CD4-positive, alpha-beta T cell treated with Interleukin-10 for 1 hour (primary cell): ENCODE measurements around the gene CCR2.
"Not testable (repeated sequence)": the region's sequence is repeated elsewhere in the genome, so short reads cannot be mapped to it uniquely, and the experiment has no call there.

Source experiments
- DNase-seq: peaks from one replicate; pipeline ENCODE4 v3.0.0-alpha.2; 2020

The CCR2 gene

DNA sequence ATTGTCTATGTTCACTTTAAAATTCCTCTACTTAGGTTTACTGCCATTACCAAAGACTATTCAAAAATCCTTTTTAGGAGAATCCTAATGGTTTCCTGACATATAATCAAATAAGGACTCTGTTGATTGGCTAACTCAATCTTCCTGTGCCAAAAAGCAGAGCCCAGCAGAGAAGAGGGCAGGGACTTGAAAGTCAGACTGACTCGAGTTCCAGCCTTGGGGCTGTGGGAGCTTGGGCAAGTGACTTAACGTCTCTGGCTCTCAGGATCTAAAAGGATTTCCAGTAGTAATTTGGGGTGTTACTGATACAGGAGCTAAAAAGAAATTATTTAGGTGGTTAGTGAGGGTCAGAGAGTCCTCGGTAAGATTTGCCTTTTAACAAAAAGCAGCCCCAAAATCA lies 27.7 kb downstream of the CCR2 start:
- no peak for DNase-seq

DNA sequence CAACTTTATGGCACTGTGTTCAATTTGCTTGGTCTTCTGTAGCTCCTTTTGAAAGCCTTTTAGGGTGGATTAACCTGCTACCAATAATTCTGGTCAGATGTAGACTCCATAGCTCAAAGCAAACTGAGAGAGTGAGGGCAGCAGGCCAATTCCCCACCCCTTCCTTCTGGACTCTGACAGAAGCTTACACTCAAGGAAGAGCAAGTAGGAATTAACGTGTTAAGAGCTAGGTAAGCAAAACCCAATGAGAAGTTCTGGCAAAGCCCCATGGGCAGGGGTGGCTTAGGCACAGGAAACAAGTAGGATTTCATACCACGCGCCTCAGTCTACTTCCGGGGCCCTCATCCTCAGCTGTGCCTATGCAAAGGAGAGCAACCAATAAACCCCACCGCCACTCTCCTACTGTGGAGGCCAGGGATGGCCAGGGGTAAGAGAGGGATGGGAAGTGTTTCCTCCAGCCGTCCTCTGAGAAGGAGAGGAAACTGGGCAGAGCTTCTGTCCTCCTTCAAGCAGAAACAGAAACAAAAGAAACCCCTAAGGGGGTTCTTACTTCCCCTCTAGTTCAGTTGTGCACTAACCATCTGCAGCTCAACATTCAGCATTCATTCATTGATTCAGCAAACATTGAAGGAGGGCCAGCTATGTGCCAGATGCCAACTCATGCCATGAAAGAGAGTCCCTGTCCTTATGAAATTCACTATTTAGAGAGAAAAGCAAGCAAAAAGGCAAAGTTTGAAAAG lies 29.5 kb downstream of the CCR2 start:
- DNase-seq: no peak

DNA sequence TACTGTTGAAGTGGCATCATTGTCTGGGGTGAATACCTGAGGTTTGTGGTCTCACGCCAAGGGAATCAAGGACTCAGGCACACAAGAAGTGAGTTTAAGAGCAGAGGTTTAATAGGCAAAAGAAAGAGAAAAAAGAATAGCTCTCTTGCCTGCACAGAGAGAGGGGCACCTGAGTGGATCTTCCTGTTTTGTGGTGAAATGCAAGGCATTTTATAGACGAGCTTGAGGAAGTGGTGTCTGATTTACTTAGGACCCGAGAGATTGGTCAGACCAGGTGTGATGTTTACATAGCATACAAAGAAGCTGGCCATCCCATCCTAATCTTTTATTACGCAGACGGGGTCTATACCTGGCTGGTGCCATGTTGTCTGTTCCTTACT lies 30.0 kb downstream of the CCR2 start:
- no peak for DNase-seq

DNA sequence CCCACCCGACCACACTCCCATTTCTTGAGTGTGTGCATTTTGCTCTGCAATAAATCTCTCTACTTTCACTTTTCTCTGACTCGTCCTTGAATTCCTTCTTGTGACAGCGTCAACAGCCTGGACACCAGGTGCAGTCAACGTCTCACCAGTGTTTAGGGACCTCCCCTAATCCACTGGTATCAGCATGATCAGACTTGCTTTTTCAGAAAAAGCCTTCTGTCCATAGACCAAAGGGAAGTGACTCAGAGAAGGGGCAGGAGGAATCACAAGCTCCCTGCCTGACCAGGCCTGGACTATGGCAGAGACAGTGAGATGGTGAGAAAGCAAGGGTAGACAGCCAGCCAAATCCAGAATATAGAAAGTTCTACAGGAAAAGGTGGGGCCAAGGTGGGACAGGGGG lies 32.3 kb downstream of the CCR2 start:
- no peak for DNase-seq

DNA sequence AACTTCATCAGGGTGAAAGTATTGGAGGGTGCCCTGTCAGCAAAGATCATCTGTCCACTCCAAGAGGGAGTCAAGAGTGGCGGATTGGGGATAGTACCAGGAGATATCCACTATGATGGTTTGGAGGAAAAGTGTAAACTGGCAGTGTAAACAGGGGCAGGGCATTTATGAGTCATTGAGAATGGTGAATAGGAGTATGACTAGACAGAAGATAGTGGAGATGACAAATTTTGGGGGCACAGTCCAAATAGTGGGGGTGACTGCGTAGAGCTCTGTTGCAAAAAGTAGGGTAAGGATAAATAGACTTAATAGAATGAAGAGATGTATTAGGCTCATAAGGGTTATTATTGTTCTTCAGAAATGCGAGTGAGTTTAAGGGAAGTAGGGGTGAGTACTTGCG lies 34.9 kb downstream of the CCR2 start:
- DNase-seq: not testable (repeated sequence)

DNA sequence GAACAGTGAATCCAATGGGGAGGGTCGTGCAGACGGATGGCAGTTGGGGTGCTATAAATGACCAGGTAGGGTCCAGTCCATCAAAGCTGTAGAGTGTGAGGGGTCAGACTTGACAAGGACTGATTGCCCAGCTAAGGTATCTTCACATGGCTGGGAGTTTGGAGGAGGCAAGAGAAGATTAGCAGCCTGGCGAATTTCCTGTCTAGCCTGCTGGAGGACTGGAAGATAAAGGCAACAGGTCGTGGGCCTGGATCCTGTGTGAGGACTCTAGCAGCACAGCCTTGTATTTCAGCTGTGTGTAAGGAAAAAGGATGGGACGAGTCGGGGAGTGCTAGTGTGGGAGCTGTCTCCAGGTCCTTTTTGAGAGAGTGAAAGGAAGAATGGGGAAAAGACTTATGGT lies 35.4 kb downstream of the CCR2 start:
- DNase-seq: no peak

DNA sequence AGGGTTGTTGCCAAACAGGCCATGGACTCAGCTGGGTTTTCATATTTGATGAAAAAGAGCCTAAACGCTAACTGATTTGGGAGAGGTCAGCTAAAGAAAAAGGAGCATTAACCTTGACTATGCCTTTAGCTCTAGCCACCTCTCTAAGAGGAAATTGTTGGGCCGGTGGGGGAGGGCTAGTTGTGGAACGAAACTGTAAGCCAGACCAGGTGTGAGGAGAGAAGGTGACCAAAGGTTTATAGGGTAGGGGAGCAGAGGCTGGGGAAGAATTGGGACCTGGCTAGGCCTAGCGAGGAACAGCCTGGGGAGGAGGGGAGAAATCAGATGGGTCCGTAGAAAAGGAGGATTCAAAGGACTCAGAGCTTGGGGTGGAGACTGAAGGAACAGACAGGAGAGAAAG lies 37.6 kb downstream of the CCR2 start:
- not testable (repeated sequence) for DNase-seq

DNA sequence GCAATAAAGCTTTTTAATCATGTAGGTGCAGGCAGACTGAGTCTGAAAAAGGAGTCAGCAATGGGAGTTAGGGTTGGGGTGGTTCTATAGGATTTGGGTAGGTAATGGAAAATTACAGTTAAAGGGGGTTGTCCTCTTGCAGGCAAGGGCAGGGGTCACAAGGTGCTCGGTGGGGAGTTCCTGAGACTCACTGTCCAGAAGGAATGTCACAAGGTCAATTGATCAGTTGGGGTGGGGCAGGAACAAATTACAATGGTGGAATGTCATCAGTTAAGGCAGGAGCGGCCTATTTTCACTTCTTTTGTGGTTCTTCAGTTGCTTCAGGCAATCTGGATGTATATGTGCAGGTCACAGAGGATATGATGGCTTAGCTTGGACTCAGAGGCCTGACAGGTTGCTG lies 39.1 kb downstream of the CCR2 start:
- DNase-seq: no peak

DNA sequence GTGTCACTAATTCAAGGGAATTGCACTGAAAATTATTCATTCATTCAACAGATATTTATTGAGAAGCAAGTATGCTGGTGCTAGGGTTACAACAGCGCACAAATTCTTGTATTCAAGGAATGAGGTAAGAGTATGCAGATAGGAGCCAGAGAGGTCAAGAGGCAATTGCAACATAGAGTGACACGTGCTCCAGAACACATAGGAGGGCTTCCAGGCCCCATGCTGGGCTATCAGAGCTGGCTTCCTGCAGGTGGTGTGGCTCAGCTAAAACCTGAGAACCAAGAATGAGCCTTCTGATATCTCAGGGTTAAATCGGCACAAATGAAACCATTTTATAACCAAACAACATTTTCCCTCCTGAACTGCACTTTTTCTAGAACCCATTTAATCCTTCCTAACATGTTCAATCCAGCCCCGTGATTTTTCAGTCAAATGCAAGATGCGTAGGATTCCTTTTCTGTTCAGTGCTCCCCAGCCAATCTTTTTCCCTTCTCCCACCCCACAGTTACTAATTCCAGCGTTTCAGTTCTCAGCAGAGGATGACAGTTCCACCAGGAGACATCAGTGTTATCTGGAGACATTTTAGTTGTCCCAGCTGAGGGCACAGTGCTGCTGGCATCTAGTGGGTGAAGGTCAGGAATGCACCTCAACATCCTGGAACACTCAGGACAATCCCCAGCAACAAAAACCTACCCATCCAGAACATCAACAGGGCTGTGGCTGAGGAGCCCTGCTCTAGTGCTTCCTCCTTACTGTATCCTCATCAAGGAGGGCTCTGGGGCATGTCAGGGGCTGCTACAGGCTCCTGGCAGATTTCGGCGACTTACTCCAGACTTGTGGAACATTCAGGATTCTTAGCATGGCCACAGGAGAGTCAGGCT lies 39.9 kb downstream of the CCR2 start:
- no peak for DNase-seq

DNA sequence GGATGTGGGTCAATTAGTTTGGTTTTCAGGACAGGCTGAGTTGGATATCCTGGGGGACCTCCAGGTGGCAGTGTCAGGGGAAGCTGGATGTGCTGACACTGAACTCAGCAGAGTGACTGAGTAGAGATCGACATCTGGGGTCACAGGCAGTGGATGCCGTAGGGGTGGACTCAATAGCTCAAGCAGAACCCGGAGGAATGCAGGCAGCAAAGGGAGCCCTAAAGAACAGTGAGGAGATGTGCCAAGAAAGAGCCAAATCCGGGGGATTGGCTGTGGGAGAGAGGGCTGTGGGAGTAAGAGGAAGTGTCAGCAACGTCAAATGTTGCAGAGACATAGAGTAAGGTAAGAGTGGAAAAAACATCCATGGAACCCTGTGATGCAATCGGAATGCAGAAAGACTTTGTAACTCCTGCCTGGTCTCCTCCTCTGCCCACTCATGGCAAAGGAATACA lies 41.3 kb downstream of the CCR2 start:
- no peak for DNase-seq

DNA sequence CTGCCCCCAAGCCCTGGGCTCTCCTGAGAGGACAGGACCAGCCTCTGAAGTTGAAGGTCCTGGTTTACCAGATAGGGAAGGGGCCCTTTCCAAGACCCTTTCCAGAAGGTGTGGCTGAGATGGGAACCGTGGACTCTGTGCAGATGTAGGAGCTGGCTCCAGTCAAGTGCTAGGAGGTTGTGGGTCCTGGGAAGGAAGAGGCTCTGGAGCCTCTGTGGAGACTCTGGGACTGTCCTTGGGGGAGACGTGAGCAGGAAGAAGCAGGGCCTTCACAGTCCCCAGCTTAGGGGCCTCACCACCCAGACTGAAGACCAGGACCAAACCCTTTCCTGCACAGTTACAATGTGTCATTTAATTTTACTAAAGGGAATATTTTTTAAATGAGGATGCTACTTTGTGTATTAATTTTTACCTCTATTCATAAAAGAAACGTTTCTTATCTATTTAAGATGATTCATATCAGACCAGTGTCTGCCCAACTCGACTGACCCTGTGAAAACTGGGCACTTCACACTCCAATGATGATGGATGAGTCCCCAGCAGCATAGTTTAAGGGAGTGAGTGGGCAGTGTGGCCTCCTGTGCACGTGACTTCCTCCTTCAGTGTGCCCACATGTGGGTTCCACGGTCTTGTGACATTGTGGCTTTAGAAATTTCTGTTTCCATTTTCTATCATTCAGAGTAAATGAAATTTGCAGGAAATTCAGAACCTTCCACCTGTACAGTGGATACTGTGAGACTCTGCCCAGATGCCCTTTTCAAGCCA lies 42.0 kb downstream of the CCR2 start:
- no peak for DNase-seq

DNA sequence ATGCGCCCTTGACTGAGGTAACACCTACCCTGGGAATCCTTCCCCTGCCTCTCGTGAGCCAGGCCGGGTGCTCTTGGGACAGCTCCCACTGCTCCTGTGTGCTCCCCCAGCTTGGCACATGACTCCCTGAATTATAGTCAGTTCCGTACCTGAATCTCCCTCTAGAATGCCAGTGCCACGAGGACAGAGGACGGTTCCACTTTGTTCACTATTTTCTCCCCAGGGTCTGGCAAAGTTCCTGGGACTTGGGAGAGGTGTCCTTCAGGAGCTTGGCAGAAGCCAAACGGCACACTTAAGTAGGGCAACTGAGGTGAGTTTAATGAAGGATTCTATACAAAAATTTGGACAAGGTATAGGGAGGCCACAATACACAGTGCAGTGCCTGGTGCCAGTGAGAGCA lies 43.2 kb downstream of the CCR2 start:
- DNase-seq: no peak

DNA sequence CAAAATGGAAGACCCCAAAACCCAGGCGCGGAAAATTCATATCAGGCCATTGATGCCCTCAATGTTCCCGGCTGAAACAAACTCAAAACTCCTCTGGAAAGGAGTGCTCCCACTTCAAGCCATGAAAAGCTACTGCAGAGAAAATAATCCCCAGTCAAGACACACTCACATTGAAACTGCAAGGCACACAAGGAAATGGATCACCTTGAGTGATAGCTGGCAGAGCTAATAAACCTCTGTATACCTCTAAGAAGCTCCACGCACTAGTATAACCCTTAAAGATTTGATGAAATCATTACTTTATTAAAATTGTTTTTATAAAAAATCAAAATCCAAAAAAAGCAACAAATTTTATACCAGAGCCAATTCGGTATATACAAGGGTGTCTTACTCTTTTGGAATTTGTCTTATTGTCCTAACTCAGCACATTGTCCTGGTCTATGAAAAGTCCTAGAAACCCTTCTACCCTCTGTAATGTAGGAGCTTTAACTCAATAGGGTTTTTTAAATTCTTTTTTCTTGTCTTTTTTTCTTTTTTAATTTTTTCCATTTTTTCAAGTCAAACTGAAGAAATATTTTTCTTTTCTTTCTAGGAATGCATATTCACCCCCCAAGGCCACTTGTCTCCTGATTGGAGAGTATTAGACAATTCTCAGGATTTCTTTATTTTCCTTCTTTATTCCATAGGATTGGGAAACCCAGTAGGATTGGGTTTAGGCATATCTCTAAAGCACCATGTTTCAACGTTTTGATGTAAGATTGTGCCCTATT lies 44.5 kb downstream of the CCR2 start:
- DNase-seq: no peak

DNA sequence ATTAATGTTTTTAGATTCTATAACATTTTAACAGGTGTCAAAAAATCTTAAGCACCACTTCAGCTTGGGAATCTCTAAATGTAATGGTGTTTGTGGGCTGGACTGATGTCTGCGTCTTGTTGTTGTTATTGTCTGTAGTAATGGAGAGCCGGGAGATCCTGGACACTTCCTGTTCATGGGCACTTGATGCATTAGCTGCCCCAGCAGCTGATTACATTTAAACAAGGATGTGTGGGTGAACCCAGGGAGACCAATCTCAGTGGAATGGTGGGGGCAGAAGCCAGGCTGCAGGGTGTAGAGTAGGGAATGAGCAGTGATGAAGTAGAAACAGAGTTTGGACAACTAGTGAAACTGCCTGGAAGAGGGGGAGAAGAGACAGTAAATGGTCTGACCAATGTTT lies 45.2 kb downstream of the CCR2 start:
- no peak for DNase-seq

DNA sequence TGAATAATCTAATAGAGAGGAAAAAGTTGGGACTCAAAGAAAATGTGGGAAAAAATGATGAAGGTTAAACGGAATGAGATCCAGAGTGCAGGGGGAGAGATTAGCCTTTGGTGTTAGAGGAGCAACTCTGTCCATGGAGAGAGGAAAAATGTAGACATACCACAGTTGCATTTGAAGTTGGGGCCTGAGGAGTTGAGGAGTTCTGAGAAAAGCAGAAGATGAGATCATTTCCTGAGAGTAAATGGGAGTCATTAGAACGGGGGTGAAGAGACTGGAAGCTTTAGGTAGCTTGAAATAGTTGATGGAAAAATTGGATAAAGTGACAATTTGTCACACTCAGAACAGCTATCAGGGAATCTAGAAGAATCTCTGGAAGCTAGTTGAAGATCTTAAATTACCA lies 45.6 kb downstream of the CCR2 start:
- DNase-seq: no peak

DNA sequence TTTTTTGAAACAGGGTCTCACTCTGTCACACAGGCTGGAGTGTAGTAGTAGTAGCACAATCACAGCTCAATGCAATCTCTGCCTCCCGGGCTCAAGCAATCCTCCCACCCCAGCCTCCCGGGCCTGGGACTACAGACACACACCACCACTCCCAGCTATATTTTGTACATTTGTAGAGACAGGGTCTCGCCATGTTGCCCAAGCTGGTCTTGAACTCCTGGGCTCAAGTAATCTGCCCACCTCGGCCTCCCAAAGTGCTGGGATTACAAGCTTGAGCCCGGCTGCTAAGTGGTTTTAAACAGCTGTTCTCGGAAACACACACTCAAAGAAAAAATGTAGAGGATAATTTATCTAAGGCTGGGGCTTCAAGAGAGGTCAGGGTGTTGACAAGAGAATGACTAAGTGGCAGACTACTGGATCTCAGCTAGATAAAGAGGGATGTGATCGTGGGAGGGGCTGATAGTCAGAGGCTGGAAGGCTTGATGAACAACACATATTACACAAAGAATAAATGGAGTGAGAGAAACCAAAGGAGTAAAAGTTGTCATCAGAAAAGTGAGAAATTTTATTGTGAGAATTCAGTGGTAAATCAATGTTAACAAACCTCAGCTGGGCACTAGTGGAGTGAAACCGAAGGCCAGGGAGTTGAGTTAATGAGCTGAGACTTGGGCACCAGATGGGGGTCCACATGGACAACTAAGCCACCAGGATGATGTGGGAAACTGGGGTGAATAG lies 46.3 kb downstream of the CCR2 start:
- no peak for DNase-seq

DNA sequence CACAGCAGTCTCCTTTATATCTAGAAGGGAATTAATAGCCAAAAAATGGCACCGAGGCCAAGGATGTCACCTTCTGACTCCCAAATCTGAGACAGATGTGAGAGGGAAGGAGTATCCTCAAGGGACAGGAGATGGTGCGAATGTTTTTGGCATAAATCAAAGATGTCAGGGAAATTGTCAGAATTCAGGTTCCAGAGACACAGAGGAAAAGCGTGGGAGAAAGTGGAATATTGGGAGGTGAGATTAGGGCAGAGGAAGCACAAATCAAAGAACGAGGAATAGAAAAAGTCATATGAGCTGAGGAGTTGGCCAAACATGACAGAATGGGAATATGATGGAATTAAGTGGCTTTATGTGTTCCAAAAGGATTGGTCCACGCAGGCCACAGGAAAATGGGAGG lies 46.9 kb downstream of the CCR2 start:
- no peak for DNase-seq

DNA sequence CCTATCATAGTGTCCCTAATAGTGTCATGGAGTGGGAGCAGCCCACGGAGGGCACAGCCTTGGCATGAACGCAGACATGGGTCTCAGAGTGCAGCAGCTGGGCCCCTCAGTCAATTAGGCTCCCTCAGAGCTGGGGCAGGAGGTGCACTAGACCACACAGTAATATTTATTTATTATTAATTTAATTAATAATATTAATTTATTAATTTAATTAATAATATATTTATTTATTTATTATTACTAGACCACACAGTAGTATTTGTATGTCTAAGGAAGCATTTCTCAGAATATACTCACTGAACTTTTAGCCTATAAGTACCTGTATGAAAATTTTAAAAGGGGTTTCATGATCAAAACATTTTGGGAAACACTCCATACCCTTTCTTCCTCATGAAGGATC lies 47.7 kb downstream of the CCR2 start:
- no peak for DNase-seq

DNA sequence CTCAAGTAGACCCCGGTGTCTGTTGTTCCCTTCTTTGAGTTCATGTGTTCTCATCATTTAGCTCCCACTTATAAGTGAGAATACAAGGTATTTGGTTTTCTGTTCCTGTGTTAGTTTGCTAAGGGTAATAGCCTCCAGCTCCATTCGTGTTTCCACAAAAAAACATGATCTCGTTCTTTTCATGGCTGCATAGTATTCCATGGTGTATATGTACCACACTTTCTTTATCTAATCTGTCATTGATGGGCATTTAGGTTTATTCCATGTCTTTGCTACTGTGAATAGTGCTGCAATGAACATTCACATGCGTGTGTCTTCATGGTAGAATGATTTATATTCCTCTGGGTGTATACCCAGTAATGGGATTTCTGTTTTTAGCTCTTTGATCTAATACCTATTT lies 49.0 kb downstream of the CCR2 start:
- not testable (repeated sequence) for DNase-seq

DNA sequence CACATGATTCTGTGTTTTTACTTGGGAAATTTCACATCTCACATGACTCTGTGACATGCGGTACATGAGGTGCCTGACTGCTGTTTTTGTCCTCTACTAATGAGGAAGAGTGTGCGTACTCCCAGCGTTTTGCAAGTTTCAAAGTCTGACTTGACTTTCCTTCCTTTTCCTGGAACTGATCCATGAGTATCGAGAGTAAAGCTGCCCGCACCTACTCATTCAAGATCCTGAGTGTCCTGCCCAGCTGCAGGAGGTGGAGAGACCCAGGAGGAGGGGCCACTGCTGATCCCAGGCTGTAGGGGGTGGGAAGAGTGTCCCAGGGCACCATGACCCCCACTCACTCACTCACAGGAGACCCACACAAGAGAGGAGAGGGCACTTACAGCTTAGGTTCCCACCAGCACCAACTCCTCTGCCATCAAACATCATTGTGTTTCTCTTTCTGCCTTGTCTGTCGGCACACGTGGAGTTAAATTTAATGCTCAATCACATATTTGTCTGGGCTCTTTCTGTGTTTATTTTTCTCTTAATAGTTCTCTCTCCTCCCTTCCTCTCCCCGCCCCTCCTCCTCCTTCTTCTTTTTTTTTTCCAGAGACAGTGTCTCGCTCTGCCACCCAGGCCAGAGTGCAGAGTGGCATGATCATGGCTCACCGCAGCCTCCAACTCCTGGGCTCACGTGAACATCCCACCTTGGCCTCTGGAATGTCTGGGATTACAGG lies 51.5 kb downstream of the CCR2 start:
- no peak for DNase-seq

DNA sequence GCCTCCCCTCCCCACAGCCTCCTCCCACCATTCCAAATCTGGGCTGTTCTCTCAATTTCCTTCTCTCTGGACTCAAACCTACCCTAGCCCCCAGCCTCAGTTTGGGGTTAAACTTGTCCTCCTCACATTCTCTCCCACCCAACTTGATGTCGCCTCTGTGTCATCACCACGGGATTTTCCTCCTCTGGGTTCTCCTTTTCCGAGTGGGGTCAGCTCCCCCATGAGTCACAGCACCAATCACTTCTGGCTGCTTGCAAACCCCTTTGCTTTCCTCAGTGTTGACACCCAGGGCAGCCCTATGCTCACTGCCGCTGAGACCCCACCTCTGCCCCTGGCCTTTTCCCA lies 52.5 kb downstream of the CCR2 start:
- peak; percentile 21 for DNase-seq
